Measurements from ENCODE around the gene CSPG4.

DNA sequence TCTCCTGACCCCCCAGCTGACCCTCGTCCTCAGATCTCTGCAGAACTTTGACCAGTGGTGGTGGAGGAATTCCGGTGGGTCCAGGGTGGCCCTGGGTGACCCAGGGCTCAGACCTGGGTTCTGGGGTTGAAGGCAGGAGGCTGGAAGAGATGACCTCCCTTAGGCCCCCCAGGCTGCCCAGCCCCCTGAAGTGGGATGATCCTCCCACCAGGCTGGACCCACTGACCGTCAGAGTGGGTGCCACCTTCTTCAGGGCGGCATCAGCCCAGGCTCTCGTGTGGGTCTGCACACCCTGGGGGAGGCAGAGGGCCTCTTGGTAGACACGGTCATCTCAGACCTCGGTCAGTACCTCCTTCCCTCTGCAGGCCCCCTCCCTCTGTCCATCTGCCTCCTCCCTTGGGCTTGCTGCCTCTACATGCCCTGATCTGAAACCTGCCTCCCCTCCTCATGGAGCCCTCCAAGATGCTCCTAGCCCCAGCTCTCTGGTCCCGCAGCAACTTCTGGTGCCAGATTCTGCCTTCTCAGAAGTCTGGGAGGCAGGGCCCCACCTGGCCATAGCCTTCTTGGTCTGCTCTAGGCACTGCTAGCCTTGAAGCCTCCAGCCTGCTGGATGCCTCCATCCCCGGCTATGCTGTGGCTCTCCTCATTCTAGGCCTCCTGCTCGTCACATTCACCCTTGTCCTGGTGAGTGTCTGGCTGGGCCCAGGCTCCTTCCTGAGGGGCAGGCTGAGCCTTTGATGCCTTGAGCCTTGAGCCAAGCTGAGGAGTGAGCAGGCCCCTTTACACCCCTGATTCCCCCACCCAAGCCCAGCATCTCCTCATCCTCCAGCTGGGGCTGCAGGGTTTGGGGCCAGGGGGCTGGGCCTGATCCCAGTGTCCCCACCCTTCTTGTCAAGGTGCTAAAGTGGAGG, 49.1 kb upstream of the CSPG4 start:
- no peak for TF ChIP-seq RAD21 (IDR thresholded peaks at IDR 0.05 in 1 of 2, conservative IDR thresholded peaks at IDR 0.05 in 1 of 2; ENCODE audit: low read depth in 2 of 2, low read length in 2 of 2)
- no peak for TF ChIP-seq SIRT6 (IDR thresholded peaks at IDR 0.05; ENCODE audit: low read length)
- TF ChIP-seq, protein P1, sequence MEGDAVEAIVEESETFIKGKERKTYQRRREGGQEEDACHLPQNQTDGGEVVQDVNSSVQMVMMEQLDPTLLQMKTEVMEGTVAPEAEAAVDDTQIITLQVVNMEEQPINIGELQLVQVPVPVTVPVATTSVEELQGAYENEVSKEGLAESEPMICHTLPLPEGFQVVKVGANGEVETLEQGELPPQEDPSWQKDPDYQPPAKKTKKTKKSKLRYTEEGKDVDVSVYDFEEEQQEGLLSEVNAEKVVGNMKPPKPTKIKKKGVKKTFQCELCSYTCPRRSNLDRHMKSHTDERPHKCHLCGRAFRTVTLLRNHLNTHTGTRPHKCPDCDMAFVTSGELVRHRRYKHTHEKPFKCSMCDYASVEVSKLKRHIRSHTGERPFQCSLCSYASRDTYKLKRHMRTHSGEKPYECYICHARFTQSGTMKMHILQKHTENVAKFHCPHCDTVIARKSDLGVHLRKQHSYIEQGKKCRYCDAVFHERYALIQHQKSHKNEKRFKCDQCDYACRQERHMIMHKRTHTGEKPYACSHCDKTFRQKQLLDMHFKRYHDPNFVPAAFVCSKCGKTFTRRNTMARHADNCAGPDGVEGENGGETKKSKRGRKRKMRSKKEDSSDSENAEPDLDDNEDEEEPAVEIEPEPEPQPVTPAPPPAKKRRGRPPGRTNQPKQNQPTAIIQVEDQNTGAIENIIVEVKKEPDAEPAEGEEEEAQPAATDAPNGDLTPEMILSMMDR (IDR thresholded peaks at IDR 0.05; ENCODE audit: control extremely low read depth in 1 of 3, insufficient read depth in 1 of 3, low read depth in 1 of 3, low read length in 3 of 3): no peak
- TF ChIP-seq EP300 (IDR thresholded peaks at IDR 0.05; ENCODE audit: borderline replicate concordance in 1 of 2, low read depth in 2 of 2, low read length in 2 of 2): no peak
- TF ChIP-seq CEBPB (IDR thresholded peaks at IDR 0.05; ENCODE audit: low read depth, low read length): no peak
- no peak for TF ChIP-seq CHD2 (IDR thresholded peaks at IDR 0.05; ENCODE audit: low read length)
- TF ChIP-seq POLR2A (IDR thresholded peaks at IDR 0.05; ENCODE audit: control extremely low read depth in 1 of 2, low read depth in 2 of 2, low read length in 2 of 2): no peak
- no peak for TF ChIP-seq GTF2F1 (IDR thresholded peaks at IDR 0.05; ENCODE audit: borderline replicate concordance, low read depth, low read length)

All from H1 (cell line).